DMS114 treated with DMSO at 0.1 percent for 48 hours (cell line): ENCODE data around the gene AHNAK2.
"Not testable (repeated sequence)": the region's sequence is repeated elsewhere in the genome, so short reads cannot be mapped to it uniquely, and the experiment has no call there.

Experiments used
- DNase-seq: peaks from one replicate; lab custom pipeline; 2025; ENCODE audit not compliant: unreplicated experiment; lab: John Stamatoyannopoulos, UW

Gene AHNAK2

GRCh38 chr14:104928391-104929133 is 49.6 kb downstream of the AHNAK2 start:
- no peak for DNase-seq

- DNase-seq, result no peak
Measured at GRCh38 chr14:104927901-104928300, 50.3 kb downstream of the AHNAK2 start.

DNA sequence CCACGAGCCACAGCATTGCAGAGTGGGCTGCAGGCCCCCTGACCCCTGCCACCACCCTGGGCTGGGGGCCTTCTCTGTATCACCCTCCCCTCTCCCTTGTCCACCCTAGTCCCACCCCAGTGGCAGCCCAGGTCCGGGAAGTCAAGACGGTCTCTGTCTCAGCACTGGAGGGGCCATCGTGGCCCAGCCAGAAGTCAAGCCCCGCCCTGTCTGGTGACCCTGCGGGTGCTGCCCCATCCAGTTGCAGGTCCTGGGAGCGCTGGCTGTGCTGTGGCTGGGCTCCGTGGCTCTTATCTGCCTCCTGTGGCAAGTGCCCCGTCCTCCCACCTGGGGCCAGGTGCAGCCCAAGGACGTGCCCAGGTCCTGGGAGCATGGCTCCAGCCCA is 50.8 kb downstream of the AHNAK2 start:
- no peak for DNase-seq

GRCh38 chr14:104926619-104927431 is 51.3 kb downstream of the AHNAK2 start:
- no peak for DNase-seq

GRCh38 chr14:104925855-104926609 is 52.1 kb downstream of the AHNAK2 start:
- no peak for DNase-seq

- DNase-seq, result no peak
Measured at GRCh38 chr14:104925214-104925854, 52.8 kb downstream of the AHNAK2 start.

- DNase-seq, result no peak
Measured at GRCh38 chr14:104924421-104925213, 53.6 kb downstream of the AHNAK2 start, which contains the start of gene PLD4. PLD4 (plus strand) TSS chr14:104924879; CDS start chr14:104927141, 2,262 bp downstream.

GRCh38 chr14:104923640-104924420 is 54.3 kb downstream of the AHNAK2 start:
- no peak for DNase-seq

- no peak for DNase-seq
Measured at GRCh38 chr14:104919993-104920315, 58.2 kb downstream of the AHNAK2 start.

- not testable (repeated sequence) for DNase-seq
Measured at GRCh38 chr14:104919152-104919992, 58.8 kb downstream of the AHNAK2 start.

- no peak for DNase-seq
Measured at GRCh38 chr14:104917993-104918392, 60.2 kb downstream of the AHNAK2 start.

- DNase-seq, result no peak
Measured at GRCh38 chr14:104917116-104917515, 61.1 kb downstream of the AHNAK2 start.

DNA sequence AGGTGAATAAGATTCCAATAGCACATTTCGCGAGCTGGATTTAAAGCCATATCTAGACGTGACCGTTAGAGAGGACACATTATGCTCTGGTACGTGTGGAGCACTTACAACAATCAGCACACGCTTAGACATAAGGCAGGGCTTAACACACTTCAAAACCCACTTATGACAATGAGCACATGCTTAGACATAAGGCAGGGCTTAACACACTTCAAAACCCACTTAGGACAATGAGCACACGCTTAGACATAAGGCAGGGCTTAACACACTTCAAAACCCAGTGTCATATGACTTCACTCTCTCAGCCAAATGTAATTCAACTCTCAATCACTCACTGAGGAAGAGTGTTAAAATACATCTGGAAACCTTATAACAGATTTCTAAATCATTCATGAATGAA is 64.7 kb downstream of the AHNAK2 start:
- DNase-seq, result no peak

- no peak for DNase-seq
Measured at GRCh38 chr14:104912053-104912452, 66.1 kb downstream of the AHNAK2 start.

DNA sequence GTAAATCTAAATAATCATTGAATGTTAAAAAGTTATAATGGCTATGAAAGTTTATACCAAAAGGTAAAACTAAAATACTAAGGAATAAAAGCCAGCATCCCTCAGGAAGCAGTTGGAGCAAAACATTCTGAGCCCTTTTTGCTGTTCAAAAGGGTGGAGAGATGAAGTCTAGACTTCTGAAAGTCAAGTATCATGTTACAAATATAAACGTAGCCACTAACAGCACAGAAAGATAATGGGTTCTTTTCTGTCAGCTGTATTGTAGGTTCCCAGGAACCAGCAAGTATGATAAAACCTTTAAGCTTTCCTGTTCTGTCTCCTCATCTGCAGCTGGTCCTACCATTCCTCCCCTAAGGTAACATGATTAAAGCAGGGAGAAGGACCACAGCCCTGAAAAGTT is 69.9 kb downstream of the AHNAK2 start:
- no peak for DNase-seq

DNA sequence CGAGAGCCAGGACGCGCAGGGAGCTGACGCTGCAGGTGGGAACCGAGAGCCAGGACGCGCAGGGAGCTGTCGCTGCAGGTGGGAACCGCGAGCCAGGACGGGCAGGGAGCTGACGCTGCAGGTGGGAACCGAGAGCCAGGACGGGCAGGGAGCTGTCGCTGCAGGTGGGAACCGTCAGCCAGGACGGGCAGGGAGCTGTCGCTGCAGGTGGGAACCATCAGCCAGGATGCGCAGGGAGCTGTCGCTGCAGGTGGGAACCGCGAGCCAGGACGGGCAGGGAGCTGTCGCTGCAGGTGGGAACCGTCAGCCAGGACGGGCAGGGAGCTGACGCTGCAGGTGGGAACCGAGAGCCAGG is 72.6 kb downstream of the AHNAK2 start:
- not testable (repeated sequence) for DNase-seq

DNA sequence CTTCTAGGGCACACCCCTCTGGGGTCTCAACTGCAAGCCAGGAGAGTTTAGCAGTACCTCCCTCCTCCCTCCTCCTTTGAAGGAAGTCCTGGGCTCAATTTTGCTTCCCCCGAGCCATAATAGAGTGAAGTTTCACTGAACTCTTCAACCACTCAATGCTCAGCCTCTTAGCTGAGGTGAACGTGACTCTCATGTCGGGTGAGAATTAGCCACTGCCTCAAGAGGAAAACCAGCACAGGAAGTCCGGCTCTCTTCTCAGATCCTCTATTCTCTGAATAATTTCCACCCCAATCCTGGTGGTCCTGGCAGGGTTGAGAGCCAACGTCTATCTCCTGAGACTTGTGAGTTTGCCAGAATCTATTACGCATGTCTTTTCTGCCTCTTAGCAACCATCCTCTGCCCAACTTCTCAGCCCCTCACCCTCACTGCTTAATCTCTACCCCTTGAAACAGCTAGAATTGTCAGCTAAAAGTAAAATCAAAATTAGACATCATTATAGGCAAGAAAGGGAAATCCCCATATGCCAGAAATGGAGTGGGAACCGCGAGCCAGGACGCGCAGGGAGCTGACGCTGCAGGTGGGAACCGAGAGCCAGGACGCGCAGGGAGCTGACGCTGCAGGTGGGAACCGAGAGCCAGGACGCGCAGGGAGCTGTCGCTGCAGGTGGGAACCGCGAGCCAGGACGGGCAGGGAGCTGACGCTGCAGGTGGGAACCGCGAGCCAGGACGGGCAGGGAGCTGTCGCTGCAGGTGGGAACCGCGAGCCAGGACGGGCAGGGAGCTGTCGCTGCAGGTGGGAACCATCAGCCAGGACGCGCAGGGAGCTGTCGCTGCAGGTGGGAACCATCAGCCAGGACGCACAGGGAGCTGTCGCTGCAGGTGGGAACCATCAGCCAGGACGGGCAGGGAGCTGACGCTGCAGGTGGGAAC is 73.3 kb downstream of the AHNAK2 start:
- not testable (repeated sequence) for DNase-seq

DNA sequence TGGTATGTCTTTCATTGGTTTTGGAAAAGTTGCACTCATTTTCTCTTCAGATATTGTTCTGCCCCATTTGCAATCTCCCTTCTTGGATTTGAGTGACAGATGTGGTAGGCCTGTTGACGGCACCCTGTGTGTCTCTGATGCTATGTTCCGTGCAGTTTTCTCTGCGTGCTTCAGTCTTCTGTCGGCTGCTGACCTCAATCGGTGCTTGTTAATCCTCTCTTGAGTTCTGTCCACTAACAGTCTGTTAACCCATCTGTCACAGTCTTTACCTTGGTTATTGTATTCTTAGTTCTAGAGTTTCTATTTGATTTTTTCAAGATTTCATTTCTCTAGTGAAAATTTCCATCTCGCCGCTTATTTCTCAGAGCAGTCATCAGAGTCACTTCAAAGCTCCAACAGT is 74.2 kb downstream of the AHNAK2 start:
- DNase-seq, result no peak
